ENCODE measurements around the gene RHBDF2. TPM values are rescaled to one million over a fixed set of nuclear protein-coding genes. Genes with fewer than 3 reads are reported as not detected.

Gene RHBDF2
- total and polyA plus RNA-seq, 8 donors: 7.5 to 61.7 (median 11.0) TPM

DNA sequence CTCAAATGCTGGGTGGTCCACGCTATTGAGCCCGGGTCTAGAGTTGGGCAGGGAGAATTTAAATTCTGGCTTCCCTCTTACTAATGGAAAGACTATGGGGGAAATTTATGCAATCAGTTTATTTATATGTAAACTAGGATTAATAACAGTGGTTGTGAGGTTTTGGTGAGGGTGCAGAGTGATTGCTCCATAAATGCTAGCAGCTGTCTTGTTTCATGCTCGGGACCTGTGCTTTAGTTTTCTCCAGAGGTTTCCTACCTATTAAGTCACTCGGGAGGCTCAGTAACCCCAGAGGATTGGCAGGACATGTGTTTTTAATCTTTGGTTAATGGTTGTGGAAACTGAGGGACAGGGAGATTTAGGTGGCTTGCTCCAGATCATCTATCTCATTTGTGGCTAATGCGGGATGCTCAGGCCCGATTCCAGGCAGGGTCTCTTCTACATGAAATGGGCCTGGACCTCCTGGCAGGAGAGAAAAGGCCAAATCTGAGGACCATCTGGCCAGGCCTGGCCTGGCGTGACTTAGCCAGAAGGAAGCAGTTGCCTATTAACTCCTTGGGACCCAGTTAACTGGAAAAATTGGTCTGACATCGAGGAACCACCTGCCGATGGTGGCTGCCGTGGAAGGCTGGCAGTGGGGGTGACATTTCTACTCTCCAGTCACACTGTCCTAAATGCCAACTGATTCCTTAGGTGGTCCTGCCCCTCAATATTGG is 40.7 kb upstream of the RHBDF2 start:
- intact Hi-C loops (cut with DNase I): no loop called here

GRCh38 chr17:76540381-76541300 is 39.4 kb upstream of the RHBDF2 start:
- TF ChIP-seq, protein P1, sequence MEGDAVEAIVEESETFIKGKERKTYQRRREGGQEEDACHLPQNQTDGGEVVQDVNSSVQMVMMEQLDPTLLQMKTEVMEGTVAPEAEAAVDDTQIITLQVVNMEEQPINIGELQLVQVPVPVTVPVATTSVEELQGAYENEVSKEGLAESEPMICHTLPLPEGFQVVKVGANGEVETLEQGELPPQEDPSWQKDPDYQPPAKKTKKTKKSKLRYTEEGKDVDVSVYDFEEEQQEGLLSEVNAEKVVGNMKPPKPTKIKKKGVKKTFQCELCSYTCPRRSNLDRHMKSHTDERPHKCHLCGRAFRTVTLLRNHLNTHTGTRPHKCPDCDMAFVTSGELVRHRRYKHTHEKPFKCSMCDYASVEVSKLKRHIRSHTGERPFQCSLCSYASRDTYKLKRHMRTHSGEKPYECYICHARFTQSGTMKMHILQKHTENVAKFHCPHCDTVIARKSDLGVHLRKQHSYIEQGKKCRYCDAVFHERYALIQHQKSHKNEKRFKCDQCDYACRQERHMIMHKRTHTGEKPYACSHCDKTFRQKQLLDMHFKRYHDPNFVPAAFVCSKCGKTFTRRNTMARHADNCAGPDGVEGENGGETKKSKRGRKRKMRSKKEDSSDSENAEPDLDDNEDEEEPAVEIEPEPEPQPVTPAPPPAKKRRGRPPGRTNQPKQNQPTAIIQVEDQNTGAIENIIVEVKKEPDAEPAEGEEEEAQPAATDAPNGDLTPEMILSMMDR (IDR thresholded peaks at IDR 0.05): peak; percentile 20 to 23
- peaks cover 26 to 66% of the 10 kb centered on the region in 2 donors for H3K4me1 ChIP-seq
- H3K27ac ChIP-seq: no peak overlapping the region
- DNase-seq (peak; percentile 88 to 96 (median 94)), ATAC-seq (peak; percentile 97)
- H3K9me3 ChIP-seq: no peaks in the 10 kb centered on the region
- H3K36me3 ChIP-seq: no peaks in the 10 kb centered on the region
- intact Hi-C loops (cut with DNase I): no loop called here
- peak overlapping the region; percentile 27 to 34 for H3K4me3 ChIP-seq
- peaks cover 10 to 62% of the 10 kb centered on the region in 2 donors for H3K27me3 ChIP-seq

More for the DNA sequence above, 40.7 kb upstream of the RHBDF2 start:
- H3K4me1 ChIP-seq: peaks cover 26 to 77% of the 10 kb centered on the region in 2 donors
- no peak overlapping the region for H3K4me3 ChIP-seq
- H3K27me3 ChIP-seq: peaks cover 10 to 51% of the 10 kb centered on the region in 2 donors
- no peaks in the 10 kb centered on the region for H3K9me3 ChIP-seq
- H3K27ac ChIP-seq: no peak overlapping the region
- DNase-seq: peak in 1 of 4 donors; percentile 30
- no peaks in the 10 kb centered on the region for H3K36me3 ChIP-seq
- TF ChIP-seq, protein P1 (IDR thresholded peaks at IDR 0.05): no peak
- no peak for ATAC-seq

GRCh38 chr17:76539631-76540271 is 38.5 kb upstream of the RHBDF2 start, which contains the start of gene PRCD:
PRCD (plus strand) TSS chr17:76540044; CDS start chr17:76540142, 98 bp downstream.
- intact Hi-C loops (cut with DNase I): no loop called here
- DNase-seq: no peak
- H3K27ac ChIP-seq: no peak within 1 kb of the TSS
- ATAC-seq: no peak
- TF ChIP-seq, protein P1 (IDR thresholded peaks at IDR 0.05): no peak
- peaks cover 22 to 57% of the 10 kb centered on the region in 2 donors for H3K4me1 ChIP-seq
- H3K9me3 ChIP-seq: no peaks in the 10 kb centered on the region
- H3K27me3 ChIP-seq: peaks cover 10 to 62% of the 10 kb centered on the region in 2 donors
- no peaks in the 10 kb centered on the region for H3K36me3 ChIP-seq
- H3K4me3 ChIP-seq: peak within 1 kb of the TSS; percentile 27 to 34

- intact Hi-C loops (cut with DNase I): no loop called here
- peaks cover 10 to 56% of the 10 kb centered on the region in 2 donors for H3K27me3 ChIP-seq
- ATAC-seq (no peak), DNase-seq (no peak)
- no peak overlapping the region for H3K4me3 ChIP-seq
- peaks cover 16 to 51% of the 10 kb centered on the region in 2 donors for H3K4me1 ChIP-seq
- no peak overlapping the region for H3K27ac ChIP-seq
- TF ChIP-seq, protein P1 (IDR thresholded peaks at IDR 0.05): no peak
- H3K9me3 ChIP-seq: no peaks in the 10 kb centered on the region
- no peaks in the 10 kb centered on the region for H3K36me3 ChIP-seq
Observed at GRCh38 chr17:76538941-76539570, 37.8 kb upstream of the RHBDF2 start.
